Psoas muscle (tissue), 8 donors: Measurements from ENCODE around the gene FGD4. TPM values are rescaled to one million over a fixed set of nuclear protein-coding genes. Genes with fewer than 3 reads are reported as not detected.

Experiments used
- ATAC-seq, 4 donors: fragments of 200-7000 bp; cut with Tn5 transposase; one replicate each; pipeline ENCODE4 v1.9.1; 2020; ENCODE audit warnings: moderate library complexity in 3 of 4, mild to moderate bottlenecking in 2 of 4
- DNase-seq, 2 donors: peaks; one replicate each; pipeline ENCODE4 v3.0.0-alpha.2; 2020
- H3K27ac ChIP-seq: fragments of 200-600 bp; one replicate; pipeline ENCODE4 v1.8.0; 2022
- H3K27me3 ChIP-seq, 3 donors: fragments of 200-600 bp in 1 of 3; one replicate each; pipeline versions ENCODE4 v1.6.1 to v1.8.0; 2013 to 2022; ENCODE audit warnings: low read length in 2 of 3, mild to moderate bottlenecking in 2 of 3, moderate library complexity in 1 of 3; ENCODE audit not compliant: insufficient read depth in 3 of 3
- H3K36me3 ChIP-seq, 2 donors: fragments of 200-600 bp in 1 of 2; one replicate each; pipeline versions ENCODE4 v1.6.1 to v1.8.0; 2013 to 2022; ENCODE audit warnings: low read depth in 1 of 2, mild to moderate bottlenecking in 1 of 2, moderate library complexity in 1 of 2; ENCODE audit not compliant: insufficient read depth in 1 of 2
- H3K4me1 ChIP-seq: fragments of 200-600 bp; one replicate; pipeline ENCODE4 v1.8.0; 2022
- H3K4me3 ChIP-seq: fragments of 200-600 bp; one replicate; pipeline ENCODE4 v1.8.0; 2022; ENCODE audit warnings: mild to moderate bottlenecking
- H3K9me3 ChIP-seq: fragments of 200-600 bp; one replicate; pipeline ENCODE4 v1.8.0; 2022
- WGBS, 3 donors: extraction: QIAGEN DNeasy Blood & Tissue Kit; methylation state at CpG; one replicate each; pipeline versions ENCODE4 v1.1.6 to v1.1.7; 2013; 5-methylcytosine and 5-hydroxymethylcytosine counted together
- intact Hi-C, 2 donors: fragments of 100-400 bp; cut with DNase I; formaldehyde crosslinking; loops; one replicate each; pipeline versions ENCODE4 v1.11.0 to v1.14.2; 2022
- polyA plus RNA-seq, 3 donors: library from polyadenylated mRNA; stranded (reverse); fragments of 200-250 nt; gene quantifications; one replicate each; pipeline ENCODE4 v1.2.3, GENCODE V29; 2013
- total RNA-seq, 4 donors: library from RNA; stranded (reverse); fragmentation: NEBNext Ultra II Directional in 2 of 4; extraction: Animal tissue kit (Norgen Biotek cat#: 25700) in 2 of 4; gene quantifications; one replicate each; pipeline versions ENCODE4 v1.2.1 to v1.2.4, GENCODE V29; 2021 to 2023
- TF ChIP-seq, protein P1 (sequence below): fragments of 200-600 bp; IDR thresholded peaks from one replicate; pipeline ENCODE4 v1.8.0; 2022; ENCODE audit warnings: antibody characterized with exemption
- donor health status: healthy with polysubstance abuse.
- donor health status: DM: no; HTN: no; CAD: no; lungs with moderate emphysema.
- donor health status: Bipolar disorder and iron deficiency.
- donor health status: healthy.
- donor health status: DM: yes; HTN: yes; CAD: no.
- donor health status: DM: no; HTN: no; CAD: no.
- donor health status: DM: no; HTN: no; CAD: no.
- donor health status: DM: yes; HTN: yes; CAD: no.

The FGD4 gene
- total and polyA plus RNA-seq, 7 donors: 1.1 to 20.8 (median 14.9) TPM

DNA sequence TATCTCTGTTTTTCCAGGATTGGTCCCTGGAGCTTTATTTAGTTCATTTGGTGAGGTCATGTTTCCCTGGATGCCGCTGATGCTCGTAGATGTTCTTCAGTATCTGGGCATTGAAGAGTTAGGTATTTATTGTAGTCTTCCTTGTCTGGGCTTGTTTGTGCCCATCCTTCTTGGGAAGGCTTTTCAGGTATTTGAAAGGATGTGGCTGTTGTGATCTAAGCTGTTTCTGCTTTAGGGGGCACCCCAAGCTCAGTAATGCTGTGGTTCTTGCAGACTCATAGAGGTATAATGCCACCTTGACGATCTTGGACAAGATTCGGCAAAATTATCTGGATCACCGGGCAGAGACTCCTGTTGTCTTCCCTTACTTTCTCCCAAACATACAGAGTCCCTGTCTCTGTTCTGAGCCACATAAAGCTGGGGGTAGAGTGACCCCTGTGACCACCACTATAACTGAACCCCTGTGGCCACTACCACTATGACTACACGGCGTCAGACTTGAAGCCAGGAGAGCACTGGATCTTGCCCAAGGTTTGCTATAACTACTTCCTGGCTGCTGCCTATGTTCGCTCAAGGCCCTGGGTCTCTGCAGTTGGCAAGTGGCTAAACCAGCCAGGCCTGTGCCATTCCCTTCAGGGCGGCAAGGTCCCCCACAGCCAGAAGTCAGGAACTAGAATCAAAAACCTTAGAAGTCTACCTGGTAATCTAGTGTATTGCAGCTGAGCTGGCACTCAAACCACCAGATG lies 40.9 kb downstream of the FGD4 start:
- Histone ChIP-seq H3K9me3 (no peaks in the 10 kb centered on the region), H3K4me3 (no peak overlapping the region), H3K27ac (no peak overlapping the region), H3K4me1 (peaks cover 4% of the 10 kb centered on the region), H3K27me3 (no peaks in the 10 kb centered on the region), H3K36me3 (no peaks in the 10 kb centered on the region)
- ATAC-seq (no peak), DNase-seq (no peak)
- TF ChIP-seq, protein P1, sequence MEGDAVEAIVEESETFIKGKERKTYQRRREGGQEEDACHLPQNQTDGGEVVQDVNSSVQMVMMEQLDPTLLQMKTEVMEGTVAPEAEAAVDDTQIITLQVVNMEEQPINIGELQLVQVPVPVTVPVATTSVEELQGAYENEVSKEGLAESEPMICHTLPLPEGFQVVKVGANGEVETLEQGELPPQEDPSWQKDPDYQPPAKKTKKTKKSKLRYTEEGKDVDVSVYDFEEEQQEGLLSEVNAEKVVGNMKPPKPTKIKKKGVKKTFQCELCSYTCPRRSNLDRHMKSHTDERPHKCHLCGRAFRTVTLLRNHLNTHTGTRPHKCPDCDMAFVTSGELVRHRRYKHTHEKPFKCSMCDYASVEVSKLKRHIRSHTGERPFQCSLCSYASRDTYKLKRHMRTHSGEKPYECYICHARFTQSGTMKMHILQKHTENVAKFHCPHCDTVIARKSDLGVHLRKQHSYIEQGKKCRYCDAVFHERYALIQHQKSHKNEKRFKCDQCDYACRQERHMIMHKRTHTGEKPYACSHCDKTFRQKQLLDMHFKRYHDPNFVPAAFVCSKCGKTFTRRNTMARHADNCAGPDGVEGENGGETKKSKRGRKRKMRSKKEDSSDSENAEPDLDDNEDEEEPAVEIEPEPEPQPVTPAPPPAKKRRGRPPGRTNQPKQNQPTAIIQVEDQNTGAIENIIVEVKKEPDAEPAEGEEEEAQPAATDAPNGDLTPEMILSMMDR: no peak
- WGBS, 3 donors: 71 to 76% (median 75%) methylated on average over 9 of the region's 9 CpGs
- intact Hi-C loops: no loop called here

DNA sequence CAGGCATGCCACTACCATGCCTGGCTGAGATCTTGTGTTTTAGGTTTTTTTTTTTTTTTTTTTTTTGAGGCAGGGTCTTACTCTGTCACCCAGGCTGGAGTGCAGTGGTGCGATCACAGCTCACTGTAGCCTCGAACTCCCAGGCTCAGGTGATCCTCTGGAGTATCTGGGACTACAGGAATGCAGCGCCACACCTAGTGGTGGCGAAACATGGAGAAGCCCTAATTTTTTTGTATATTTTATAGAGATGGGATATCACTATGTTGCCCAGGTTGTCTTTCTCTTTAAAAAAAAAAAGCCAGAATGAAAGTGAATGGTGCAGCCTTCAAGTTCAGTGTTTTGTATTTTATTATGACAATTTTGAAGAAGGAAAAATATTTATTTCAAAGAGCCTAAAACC lies 44.1 kb downstream of the FGD4 start:
- intact Hi-C loops: no loop called here
- Histone ChIP-seq H3K27me3 (no peaks in the 10 kb centered on the region), H3K4me3 (no peak overlapping the region), H3K36me3 (no peaks in the 10 kb centered on the region), H3K9me3 (no peaks in the 10 kb centered on the region), H3K4me1 (no peaks in the 10 kb centered on the region), H3K27ac (no peak overlapping the region)
- TF ChIP-seq, protein P1: no peak
- 94 to 97% (median 96%) methylated on average over 4 of the region's 4 CpGs for WGBS, 3 donors
- no peak for DNase-seq
- no peak for ATAC-seq

DNA sequence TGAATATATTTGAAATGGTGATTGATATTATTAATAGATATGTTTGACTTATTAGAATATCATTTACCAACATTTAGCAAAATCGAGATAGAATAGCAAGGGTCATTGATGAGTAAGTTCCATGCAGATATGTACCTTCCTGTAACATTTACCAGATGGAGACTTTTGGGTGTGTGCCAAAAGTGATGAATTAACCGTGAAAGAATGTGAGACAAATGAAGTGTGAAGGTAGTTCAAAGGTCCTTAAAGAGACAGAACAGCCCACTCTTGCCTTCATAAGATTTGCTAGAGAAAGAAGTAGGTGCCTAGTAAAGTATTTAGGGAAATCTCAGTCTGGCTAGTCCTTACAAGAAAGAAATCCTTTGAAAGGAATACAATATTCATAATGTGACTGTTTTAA lies 45.5 kb downstream of the FGD4 start:
- Histone ChIP-seq H3K9me3 (no peaks in the 10 kb centered on the region), H3K27ac (no peak overlapping the region), H3K4me1 (no peaks in the 10 kb centered on the region), H3K27me3 (no peaks in the 10 kb centered on the region), H3K36me3 (no peaks in the 10 kb centered on the region), H3K4me3 (no peak overlapping the region)
- no peak for DNase-seq
- ATAC-seq: no peak
- WGBS, 3 donors: 9 to 12% (median 11%) methylated on average over 2 of the region's 2 CpGs
- intact Hi-C loops: loop anchor here in 1 of 2 donors (5.0 kb wide), 1 partner anchor 78 kb away; no protein-coding TSS in a partner anchor
- TF ChIP-seq, protein P1: no peak

DNA sequence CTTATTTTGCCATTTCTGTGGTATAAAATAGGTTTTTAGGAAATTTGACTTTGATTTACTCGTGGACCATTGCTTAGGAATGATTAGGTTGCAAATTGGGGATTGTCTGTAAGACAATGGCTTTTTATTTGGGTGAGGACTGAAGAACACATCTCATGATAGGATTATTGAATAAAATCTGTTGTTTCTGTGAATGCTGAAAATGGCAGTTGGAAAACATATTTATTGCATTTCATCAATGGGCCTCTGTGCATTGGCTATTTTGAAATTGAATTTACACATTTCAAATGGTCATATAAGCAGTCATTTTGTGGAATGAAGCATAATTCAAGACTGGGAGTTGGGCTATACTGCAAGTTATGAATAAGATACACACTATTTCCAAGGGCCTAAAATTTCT lies 46.0 kb downstream of the FGD4 start:
- H3K27ac ChIP-seq: no peak overlapping the region
- WGBS, 3 donors: 56 to 59% (median 59%) methylated on average over 1 of the region's 1 CpG
- H3K36me3 ChIP-seq: no peaks in the 10 kb centered on the region
- TF ChIP-seq, protein P1: no peak
- DNase-seq: no peak
- no peaks in the 10 kb centered on the region for H3K9me3 ChIP-seq
- H3K4me3 ChIP-seq: no peak overlapping the region
- intact Hi-C loops: loop anchor here in 1 of 2 donors (5.0 kb wide), 1 partner anchor 78 kb away; no protein-coding TSS in a partner anchor
- ATAC-seq: no peak
- H3K27me3 ChIP-seq: no peaks in the 10 kb centered on the region
- no peaks in the 10 kb centered on the region for H3K4me1 ChIP-seq
